KMS-11 (cell line): ENCODE results near the gene NAA11.

ENCODE experiments used
- H2AFZ ChIP-seq: fragments of 200-600 bp; sonication (generic); 2 replicates; pipeline ENCODE4 v1.6.1; 2016; ENCODE audit warnings: antibody characterized with exemption, mixed run types, low read depth
- H3K27ac ChIP-seq: fragments of 200-600 bp; sonication (generic); 2 replicates; pipeline ENCODE4 v1.6.1; 2016; ENCODE audit warnings: mild to moderate bottlenecking, mixed run types
- H3K27me3 ChIP-seq: fragments of 200-600 bp; sonication (generic); 2 replicates; pipeline ENCODE4 v1.6.1; 2017; ENCODE audit warnings: mild to moderate bottlenecking, low read depth, mixed run types, moderate library complexity; ENCODE audit not compliant: insufficient read depth
- H3K36me3 ChIP-seq: fragments of 200-600 bp; sonication (generic); 2 replicates; pipeline ENCODE4 v1.6.1; 2017; ENCODE audit warnings: mild to moderate bottlenecking, mixed run types; ENCODE audit not compliant: insufficient read depth
- H3K4me1 ChIP-seq: fragments of 200-600 bp; sonication (generic); 2 replicates; pipeline ENCODE4 v1.6.1; 2016; ENCODE audit warnings: mild to moderate bottlenecking, low read depth, mixed run types; ENCODE audit not compliant: poor library complexity, severe bottlenecking
- H3K4me2 ChIP-seq: fragments of 200-600 bp; sonication (generic); 2 replicates; pipeline ENCODE4 v1.7.0; 2016; ENCODE audit warnings: mild to moderate bottlenecking, mixed run types
- H3K4me3 ChIP-seq: fragments of 200-600 bp; sonication (generic); IDR thresholded peaks from 2 replicates; pipeline ENCODE4 v1.6.1; 2017; ENCODE audit warnings: low read depth, low read length, mixed read lengths; ENCODE audit not compliant: insufficient read depth
- H3K79me2 ChIP-seq: fragments of 200-600 bp; sonication (generic); 2 replicates; pipeline ENCODE4 v1.6.1; 2016; ENCODE audit warnings: low read depth, mixed run types; ENCODE audit not compliant: insufficient read depth
- H3K9ac ChIP-seq: fragments of 200-600 bp; sonication (generic); 2 replicates; pipeline ENCODE4 v1.6.1; 2016; ENCODE audit warnings: mild to moderate bottlenecking, mixed run types
- H4K20me1 ChIP-seq: fragments of 200-600 bp; sonication (generic); 2 replicates; pipeline ENCODE4 v1.6.1; 2016; ENCODE audit warnings: mild to moderate bottlenecking, mixed run types; ENCODE audit not compliant: insufficient read depth
- TF ChIP-seq, protein P1 (sequence below): fragments of 200-600 bp; sonication (generic); conservative IDR thresholded peaks from 2 replicates; pipeline ENCODE4 v1.6.1; 2017; ENCODE audit warnings: low read depth, mild to moderate bottlenecking, antibody characterized with exemption, low read length, moderate library complexity, mixed read lengths

Gene NAA11

DNA sequence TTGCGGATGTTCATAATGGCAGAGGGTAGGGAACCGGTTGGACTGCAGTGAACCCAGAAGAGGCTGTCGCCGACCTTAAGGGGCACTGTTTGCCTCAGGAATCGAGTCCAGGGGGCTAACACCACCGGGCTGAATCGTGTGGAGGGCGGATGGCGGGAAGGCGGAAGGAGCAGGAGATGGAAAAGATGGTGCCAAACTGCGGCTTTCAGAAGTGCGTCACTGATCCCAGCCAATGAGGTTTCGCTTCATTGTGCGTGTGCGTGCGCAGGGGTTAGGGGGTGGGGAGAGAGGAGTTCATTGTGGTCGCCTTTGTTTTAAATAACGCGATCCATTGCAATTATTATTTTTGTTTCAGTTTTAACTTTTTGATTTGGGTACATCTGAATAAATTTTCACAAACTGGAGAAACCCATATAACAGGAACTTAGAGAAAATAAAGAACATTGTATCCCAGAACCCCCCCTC is at the start of gene NAA11:
NAA11 (minus strand) TSS at position 198 of the 465 bp plus-strand sequence; CDS start at position 14, 184 bp downstream.
- H3K9ac ChIP-seq, result no peak within 1 kb of the TSS
- H3K4me3 ChIP-seq, result no peak within 1 kb of the TSS
- H2AFZ ChIP-seq, result no peak within 1 kb of the TSS
- peaks cover 10% of the 10 kb centered on the region for H3K4me1 ChIP-seq
- H3K27me3 ChIP-seq, result no peaks in the 10 kb centered on the region
- no peak within 1 kb of the TSS for H3K4me2 ChIP-seq
- no peaks in the 10 kb centered on the region for H3K36me3 ChIP-seq
- H3K79me2 ChIP-seq, result no peaks in the 10 kb centered on the region
- no peaks in the 10 kb centered on the region for H4K20me1 ChIP-seq
- H3K27ac ChIP-seq, result no peak within 1 kb of the TSS
- TF ChIP-seq, protein P1, sequence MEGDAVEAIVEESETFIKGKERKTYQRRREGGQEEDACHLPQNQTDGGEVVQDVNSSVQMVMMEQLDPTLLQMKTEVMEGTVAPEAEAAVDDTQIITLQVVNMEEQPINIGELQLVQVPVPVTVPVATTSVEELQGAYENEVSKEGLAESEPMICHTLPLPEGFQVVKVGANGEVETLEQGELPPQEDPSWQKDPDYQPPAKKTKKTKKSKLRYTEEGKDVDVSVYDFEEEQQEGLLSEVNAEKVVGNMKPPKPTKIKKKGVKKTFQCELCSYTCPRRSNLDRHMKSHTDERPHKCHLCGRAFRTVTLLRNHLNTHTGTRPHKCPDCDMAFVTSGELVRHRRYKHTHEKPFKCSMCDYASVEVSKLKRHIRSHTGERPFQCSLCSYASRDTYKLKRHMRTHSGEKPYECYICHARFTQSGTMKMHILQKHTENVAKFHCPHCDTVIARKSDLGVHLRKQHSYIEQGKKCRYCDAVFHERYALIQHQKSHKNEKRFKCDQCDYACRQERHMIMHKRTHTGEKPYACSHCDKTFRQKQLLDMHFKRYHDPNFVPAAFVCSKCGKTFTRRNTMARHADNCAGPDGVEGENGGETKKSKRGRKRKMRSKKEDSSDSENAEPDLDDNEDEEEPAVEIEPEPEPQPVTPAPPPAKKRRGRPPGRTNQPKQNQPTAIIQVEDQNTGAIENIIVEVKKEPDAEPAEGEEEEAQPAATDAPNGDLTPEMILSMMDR, result no peak

DNA sequence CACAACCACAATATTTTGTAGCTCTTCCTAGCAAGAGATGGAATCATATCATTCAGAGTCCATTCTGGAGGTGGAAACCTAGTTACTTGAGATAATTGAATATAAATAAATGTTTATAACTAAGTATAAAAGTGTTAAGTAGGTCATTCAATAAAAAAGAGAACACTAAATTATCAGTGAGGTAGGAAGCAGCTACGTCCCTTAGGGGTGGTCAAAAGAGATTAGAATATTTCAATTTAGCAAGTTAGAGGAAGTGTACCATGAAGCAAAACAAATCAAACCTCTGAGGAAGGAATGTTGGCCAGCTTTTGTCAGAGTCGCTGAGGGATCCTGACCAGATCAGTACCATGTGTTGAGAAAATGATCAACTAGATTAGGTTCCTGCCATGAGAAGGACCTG is 44.2 kb upstream of the NAA11 start:
- TF ChIP-seq, protein P1, result no peak
- no peak overlapping the region for H2AFZ ChIP-seq
- no peak overlapping the region for H3K27ac ChIP-seq
- H4K20me1 ChIP-seq, result no peaks in the 10 kb centered on the region
- no peak overlapping the region for H3K4me3 ChIP-seq
- no peaks in the 10 kb centered on the region for H3K27me3 ChIP-seq
- H3K4me1 ChIP-seq, result peaks cover 7% of the 10 kb centered on the region
- H3K4me2 ChIP-seq, result no peak overlapping the region
- H3K9ac ChIP-seq, result no peak overlapping the region
- H3K79me2 ChIP-seq, result no peaks in the 10 kb centered on the region
- H3K36me3 ChIP-seq, result no peaks in the 10 kb centered on the region

DNA sequence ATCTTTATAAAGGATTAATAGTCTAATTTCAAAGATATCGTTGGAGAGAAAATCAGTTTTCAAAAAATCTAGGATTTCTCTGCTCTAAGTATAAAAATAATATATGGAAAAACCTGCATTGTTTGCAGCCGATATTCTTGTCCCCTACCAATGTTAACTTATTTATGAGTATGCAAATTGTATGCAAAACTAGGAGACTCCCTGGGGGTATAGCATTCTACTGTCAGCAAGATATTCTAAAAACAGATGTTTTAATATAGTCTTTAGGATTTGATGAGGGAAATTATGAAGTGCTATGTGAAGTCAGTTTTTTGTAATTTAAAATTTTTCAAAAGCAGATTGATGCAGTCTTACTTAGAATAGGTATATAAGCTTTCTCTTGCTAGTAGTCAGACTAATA is 41.2 kb upstream of the NAA11 start:
- Histone ChIP-seq H3K27ac (no peak overlapping the region), H3K79me2 (no peaks in the 10 kb centered on the region), H2AFZ (no peak overlapping the region), H3K4me2 (no peak overlapping the region), H3K27me3 (no peaks in the 10 kb centered on the region), H3K36me3 (no peaks in the 10 kb centered on the region), H3K4me1 (peaks cover 7% of the 10 kb centered on the region), H3K9ac (no peak overlapping the region), H4K20me1 (no peaks in the 10 kb centered on the region), H3K4me3 (no peak overlapping the region)
- TF ChIP-seq, protein P1, result no peak

DNA sequence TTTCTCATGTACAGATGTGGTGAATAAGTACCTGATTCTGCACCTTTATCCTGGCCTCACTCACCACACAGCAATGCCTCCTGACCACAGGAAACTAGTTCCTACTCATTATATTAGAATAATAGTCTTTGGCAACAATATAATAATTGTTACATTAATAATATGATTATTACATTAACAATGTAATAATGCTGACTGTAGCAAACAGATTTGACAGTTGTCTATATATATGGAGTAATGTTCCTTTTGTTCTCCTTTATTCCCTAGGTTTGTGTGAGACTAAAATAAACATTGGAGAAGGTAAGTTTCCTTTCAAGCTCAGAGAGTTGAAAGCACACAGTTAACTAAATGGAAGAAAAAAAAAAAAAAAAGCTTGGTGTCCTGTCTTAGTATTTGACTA is 40.6 kb upstream of the NAA11 start:
- TF ChIP-seq, protein P1, result no peak
- H3K27ac ChIP-seq, result no peak overlapping the region
- H3K4me3 ChIP-seq, result no peak overlapping the region
- H2AFZ ChIP-seq, result no peak overlapping the region
- no peaks in the 10 kb centered on the region for H3K79me2 ChIP-seq
- no peak overlapping the region for H3K9ac ChIP-seq
- H3K27me3 ChIP-seq, result no peaks in the 10 kb centered on the region
- H3K4me1 ChIP-seq, result peaks cover 7% of the 10 kb centered on the region
- no peaks in the 10 kb centered on the region for H3K36me3 ChIP-seq
- H3K4me2 ChIP-seq, result no peak overlapping the region
- no peaks in the 10 kb centered on the region for H4K20me1 ChIP-seq
